ENCODE results near the gene FBXW11. TPM values are rescaled to one million over a fixed set of nuclear protein-coding genes. Genes with fewer than 3 reads are reported as not detected.

Gene FBXW11
- total and polyA plus RNA-seq, 12 donors, result 6.8 to 89.0 (median 60.3) TPM

- no peak for DNase-seq
- Histone ChIP-seq H3K27me3 (no peaks in the 10 kb centered on the region), H3K36me3 (replicated peaks in 1 of 2) (peaks cover 0 to 44% of the 10 kb centered on the region in 2 donors), H3K9me3 (replicated peaks in 1 of 3) (no peaks in the 10 kb centered on the region), H3K4me3 (no peak overlapping the region), H3K4me1 (replicated peaks in 1 of 2) (no peaks in the 10 kb centered on the region), H3K27ac (no peak overlapping the region)
- 84 to 93% (median 85%) methylated on average over 6 of the region's 6 CpGs for WGBS, 4 donors
- no peak for TF ChIP-seq POLR2A (IDR thresholded peaks at IDR 0.05)
- no peak for TF ChIP-seq CTCF (IDR thresholded peaks at IDR 0.05)
- intact Hi-C loops (cut with DNase I), result no loop called here
These were observed 141.0 kb downstream of the FBXW11 start for GRCh38 chr5:171865471-171865870.

- Histone ChIP-seq H3K27me3 (no peaks in the 10 kb centered on the region), H3K4me3 (no peak overlapping the region), H3K9me3 (replicated peaks in 1 of 3) (no peaks in the 10 kb centered on the region), H3K27ac (no peak overlapping the region), H3K36me3 (replicated peaks in 1 of 2) (peaks cover 0 to 31% of the 10 kb centered on the region in 2 donors), H3K4me1 (replicated peaks in 1 of 2) (no peaks in the 10 kb centered on the region)
- no peak for TF ChIP-seq POLR2A (IDR thresholded peaks at IDR 0.05)
- no peak for TF ChIP-seq CTCF (IDR thresholded peaks at IDR 0.05)
- intact Hi-C loops (cut with DNase I), result no loop called here
- DNase-seq, result no peak
- WGBS, 4 donors, result 83 to 89% (median 86%) methylated on average over 6 of the region's 6 CpGs
These were observed 142.5 kb downstream of the FBXW11 start for GRCh38 chr5:171863935-171864334.

- Histone ChIP-seq H3K4me1 (replicated peaks in 1 of 2) (no peaks in the 10 kb centered on the region), H3K4me3 (no peak overlapping the region), H3K27me3 (no peaks in the 10 kb centered on the region), H3K27ac (no peak overlapping the region), H3K9me3 (replicated peaks in 1 of 3) (no peaks in the 10 kb centered on the region), H3K36me3 (replicated peaks in 1 of 2) (peaks cover 0 to 20% of the 10 kb centered on the region in 2 donors)
- 89 to 98% (median 94%) methylated on average over 4 of the region's 4 CpGs for WGBS, 4 donors
- TF ChIP-seq POLR2A (IDR thresholded peaks at IDR 0.05) (no peak), CTCF (IDR thresholded peaks at IDR 0.05) (no peak)
- no peak for DNase-seq
- intact Hi-C loops (cut with DNase I), result no loop called here
These were observed 143.8 kb downstream of the FBXW11 start for GRCh38 chr5:171862624-171863023.

GRCh38 chr5:171861381-171861780 is 145.1 kb downstream of the FBXW11 start:
- H3K4me3 ChIP-seq, result no peak overlapping the region
- no peak for DNase-seq
- no peaks in the 10 kb centered on the region for H3K27me3 ChIP-seq
- H3K4me1 ChIP-seq (replicated peaks in 1 of 2), result no peaks in the 10 kb centered on the region
- intact Hi-C loops (cut with DNase I), result no loop called here
- peaks cover 0 to 20% of the 10 kb centered on the region in 2 donors for H3K36me3 ChIP-seq (replicated peaks in 1 of 2)
- TF ChIP-seq CTCF (IDR thresholded peaks at IDR 0.05) (no peak), POLR2A (IDR thresholded peaks at IDR 0.05) (no peak)
- H3K9me3 ChIP-seq (replicated peaks in 1 of 3), result no peaks in the 10 kb centered on the region
- 74 to 82% (median 80%) methylated on average over 3 of the region's 3 CpGs for WGBS, 4 donors
- H3K27ac ChIP-seq, result no peak overlapping the region

Measured in adrenal gland (tissue), 12 donors.